Activated naive CD4-positive, alpha-beta T cell treated with anti-CD3 and anti-CD28 coated beads, Interleukin-2, amount 50 U/mL, for 72 hours (primary cell): ENCODE data around the gene NTSR1. TPM values are rescaled to one million over a fixed set of nuclear protein-coding genes. Genes with fewer than 3 reads are reported as not detected.

ENCODE experiments used
- ATAC-seq, 2 donors: fragments of 150-1000 bp; cut with Tn5 transposase; 2 replicates each; pipeline ENCODE4 v1.10.0; 2021; ENCODE audit warnings: mild to moderate bottlenecking in 2 of 2, moderate library complexity in 2 of 2
- DNase-seq, 2 donors: peaks; one replicate each; pipeline ENCODE4 v3.0.0; 2021 to 2022; ENCODE audit warnings: low spot score in 2 of 2
- H3K27ac Mint-ChIP-seq, 2 donors: one replicate each; pipeline ENCODE4 v1.8.0; 2022; ENCODE audit warnings: mild to moderate bottlenecking in 2 of 2, mixed read lengths in 2 of 2
- H3K36me3 Mint-ChIP-seq, 2 donors: one replicate each; pipeline ENCODE4 v1.8.0; 2022; ENCODE audit warnings: mixed read lengths in 2 of 2
- H3K9me3 Mint-ChIP-seq, 2 donors: one replicate each; pipeline ENCODE4 v1.8.0; 2022; ENCODE audit warnings: mixed read lengths in 2 of 2
- total RNA-seq, 2 donors: library from RNA; stranded (reverse); gene quantifications; one replicate each; pipeline ENCODE4 v1.2.3, GENCODE V29; 2022

NTSR1 gene
- total RNA-seq, 2 donors from 2014 or later = not detected

- DNase-seq = no peak
- Mint-ChIP-seq H3K27ac (no peak overlapping the region), H3K36me3 (no peaks in the 10 kb centered on the region), H3K9me3 (peaks cover 0 to 5% of the 10 kb centered on the region in 2 donors)
- ATAC-seq = no peak
These were observed 64.0 kb downstream of the NTSR1 start for GRCh38 chr20:62772619-62772989.

GRCh38 chr20:62772990-62773844 is 64.6 kb downstream of the NTSR1 start:
- no peaks in the 10 kb centered on the region for H3K36me3 Mint-ChIP-seq
- no peak for DNase-seq
- peaks cover 0 to 5% of the 10 kb centered on the region in 2 donors for H3K9me3 Mint-ChIP-seq

DNA sequence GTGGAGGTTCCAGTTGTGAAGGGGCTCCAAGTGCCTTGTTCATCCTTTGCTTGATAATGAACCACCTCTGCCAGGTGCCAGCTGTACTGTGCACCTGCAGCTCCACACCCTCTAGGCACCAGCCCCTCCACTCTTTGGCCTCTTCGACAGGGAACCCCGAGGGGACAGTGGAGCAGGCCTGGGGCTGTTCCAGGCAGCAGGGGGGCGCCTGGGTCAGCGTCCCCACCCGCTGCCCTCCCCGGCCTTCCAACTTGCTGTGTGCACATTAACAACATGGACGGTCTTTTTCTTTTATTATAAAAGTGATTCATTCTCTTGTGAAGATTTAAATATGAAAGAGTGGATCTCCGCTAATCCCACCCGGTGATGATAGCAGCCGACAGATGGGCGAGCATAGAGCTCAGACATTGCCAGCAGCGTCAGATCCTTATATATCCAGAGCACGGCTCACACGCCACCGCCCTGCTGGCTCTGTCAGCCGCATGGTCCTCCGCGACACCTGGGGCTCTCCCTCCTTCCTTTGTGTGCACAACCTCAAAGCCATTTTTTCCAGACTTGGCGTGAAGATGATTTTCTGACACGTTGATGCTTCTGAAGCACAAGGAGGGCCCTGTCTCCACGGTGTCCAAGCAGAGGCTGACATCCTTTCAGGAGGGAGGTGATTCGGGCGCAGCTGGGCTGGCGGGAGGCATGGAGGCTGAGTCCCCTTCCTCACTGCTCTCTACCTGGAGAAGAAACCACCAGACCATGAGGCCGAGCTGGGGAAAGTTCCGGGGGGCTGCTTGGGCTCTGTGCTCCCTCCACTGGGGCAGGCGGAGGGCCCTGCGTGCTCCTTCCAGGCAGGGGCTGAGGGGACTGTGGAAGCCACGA is 65.4 kb downstream of the NTSR1 start:
- DNase-seq (no peak), ATAC-seq (no peak)
- Mint-ChIP-seq H3K36me3 (no peaks in the 10 kb centered on the region), H3K9me3 (peaks cover 0 to 5% of the 10 kb centered on the region in 2 donors), H3K27ac (peak overlapping the region in 1 of 2 donors; percentile 97)

More at GRCh38 chr20:62772990-62773844, 64.6 kb downstream of the NTSR1 start:
- no peak for ATAC-seq
- peak overlapping the region in 1 of 2 donors; percentile 62 for H3K27ac Mint-ChIP-seq

GRCh38 chr20:62774762-62775161 is 66.1 kb downstream of the NTSR1 start:
- Mint-ChIP-seq H3K36me3 (no peaks in the 10 kb centered on the region), H3K27ac (peak overlapping the region; percentile 19 to 97), H3K9me3 (peaks cover 0 to 5% of the 10 kb centered on the region in 2 donors)
- DNase-seq (no peak), ATAC-seq (no peak)

DNA sequence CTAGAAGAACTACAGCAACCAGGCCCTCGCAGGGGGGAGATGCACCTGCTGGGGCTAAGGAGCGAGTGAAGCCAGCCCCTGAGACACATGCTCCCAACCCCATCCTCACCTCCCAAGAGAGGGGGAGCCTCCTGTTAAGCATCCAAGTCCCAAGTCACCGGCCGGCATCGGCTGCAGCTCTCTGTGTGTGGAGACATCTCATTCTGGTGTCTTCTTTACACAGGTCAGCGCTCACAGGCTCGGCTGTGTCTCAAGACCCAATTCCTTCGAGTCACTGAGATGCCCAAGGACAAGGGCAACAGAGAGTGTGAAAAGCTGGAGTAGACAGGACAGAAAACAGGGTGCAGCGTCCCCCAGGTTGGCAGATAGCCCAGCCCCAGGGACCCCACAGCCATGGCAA is 66.6 kb downstream of the NTSR1 start:
- no peak for ATAC-seq
- Mint-ChIP-seq H3K9me3 (peaks cover 0 to 5% of the 10 kb centered on the region in 2 donors), H3K36me3 (no peaks in the 10 kb centered on the region), H3K27ac (peak overlapping the region in 1 of 2 donors; percentile 97)
- DNase-seq = no peak

- Mint-ChIP-seq H3K9me3 (peaks cover 0 to 5% of the 10 kb centered on the region in 2 donors), H3K27ac (peak overlapping the region; percentile 65 to 97), H3K36me3 (no peaks in the 10 kb centered on the region)
- ATAC-seq = no peak
- no peak for DNase-seq
These were observed 67.5 kb downstream of the NTSR1 start for GRCh38 chr20:62776035-62776691.

GRCh38 chr20:62776692-62777527 is 68.3 kb downstream of the NTSR1 start:
- H3K36me3 Mint-ChIP-seq = no peaks in the 10 kb centered on the region
- ATAC-seq = peak; percentile 82 to 85
- peak overlapping the region; percentile 97 to 98 for H3K27ac Mint-ChIP-seq
- H3K9me3 Mint-ChIP-seq = peaks cover 0 to 5% of the 10 kb centered on the region in 2 donors
- peak in 1 of 2 donors; percentile 39 for DNase-seq

- H3K9me3 Mint-ChIP-seq = peaks cover 0 to 5% of the 10 kb centered on the region in 2 donors
- H3K27ac Mint-ChIP-seq = peak overlapping the region; percentile 97 to 98
- DNase-seq (no peak), ATAC-seq (no peak)
- H3K36me3 Mint-ChIP-seq = no peaks in the 10 kb centered on the region
These were observed 68.8 kb downstream of the NTSR1 start for GRCh38 chr20:62777528-62777830.

GRCh38 chr20:62778058-62778457 is 69.4 kb downstream of the NTSR1 start:
- peak overlapping the region in 1 of 2 donors; percentile 84 for H3K27ac Mint-ChIP-seq
- peaks cover 0 to 5% of the 10 kb centered on the region in 2 donors for H3K9me3 Mint-ChIP-seq
- H3K36me3 Mint-ChIP-seq = no peaks in the 10 kb centered on the region
- DNase-seq (no peak), ATAC-seq (no peak)

DNA sequence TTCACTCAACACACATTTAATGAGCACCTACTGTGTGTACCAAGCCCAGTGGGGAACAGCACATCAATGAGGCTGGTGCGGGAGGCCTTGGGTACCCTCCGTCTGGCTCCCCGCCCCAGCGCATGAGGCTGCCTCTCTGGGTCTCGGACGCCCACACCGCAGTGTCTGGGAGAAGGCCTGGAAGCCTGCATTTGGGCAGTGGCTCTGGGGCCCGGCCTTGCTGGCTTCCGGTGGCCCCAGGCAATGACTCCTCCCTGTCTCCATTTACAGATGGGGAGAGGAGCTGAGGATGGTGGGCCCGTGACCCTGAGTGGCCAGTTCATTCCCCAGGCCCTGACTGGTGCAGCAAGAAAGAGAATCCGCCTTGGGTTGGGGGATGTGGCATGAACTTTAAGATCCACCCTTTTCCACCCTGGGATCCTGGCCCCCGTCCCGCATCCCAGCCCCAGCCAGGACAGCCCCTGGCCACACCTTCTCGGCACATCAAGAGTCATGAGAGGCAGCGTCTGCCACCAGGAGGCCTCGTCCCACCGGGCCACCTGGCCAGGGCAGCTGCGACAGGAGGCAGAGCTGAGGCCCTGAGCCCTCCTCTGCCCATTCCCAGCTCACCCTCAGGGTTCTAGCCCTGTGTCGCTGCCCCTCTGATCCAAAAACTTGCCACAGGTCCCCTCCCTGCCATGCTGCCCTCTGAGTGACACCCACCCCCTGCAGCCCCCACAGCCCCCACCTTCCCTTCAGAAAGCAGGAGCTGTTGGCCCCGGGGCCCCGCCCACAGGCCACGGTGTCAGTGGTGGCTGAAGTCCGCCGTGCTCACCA is 70.2 kb downstream of the NTSR1 start:
- Mint-ChIP-seq H3K27ac (peak overlapping the region in 1 of 2 donors; percentile 84), H3K36me3 (no peaks in the 10 kb centered on the region), H3K9me3 (peaks cover 0 to 5% of the 10 kb centered on the region in 2 donors)
- ATAC-seq (no peak), DNase-seq (no peak)

DNA sequence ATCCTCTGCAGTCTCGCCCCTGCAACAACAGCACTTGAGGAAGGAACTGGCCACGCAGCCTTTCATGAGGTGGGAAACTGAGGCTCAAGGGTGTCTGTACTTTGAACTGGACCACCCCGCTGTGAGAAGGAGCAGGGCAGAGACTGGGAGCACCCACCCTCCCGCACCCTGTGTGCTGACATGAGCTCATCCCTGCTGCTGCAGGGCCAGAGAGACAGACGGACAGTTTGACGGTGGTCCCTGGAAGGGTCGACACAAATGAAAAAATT is 70.7 kb downstream of the NTSR1 start:
- ATAC-seq (no peak), DNase-seq (no peak)
- no peaks in the 10 kb centered on the region for H3K36me3 Mint-ChIP-seq
- H3K9me3 Mint-ChIP-seq = peaks cover 0 to 5% of the 10 kb centered on the region in 2 donors
- no peak overlapping the region for H3K27ac Mint-ChIP-seq

GRCh38 chr20:62780204-62780603 is 71.6 kb downstream of the NTSR1 start:
- no peak overlapping the region for H3K27ac Mint-ChIP-seq
- DNase-seq (no peak), ATAC-seq (no peak)
- peaks cover 0 to 5% of the 10 kb centered on the region in 2 donors for H3K9me3 Mint-ChIP-seq
- H3K36me3 Mint-ChIP-seq = no peaks in the 10 kb centered on the region

DNA sequence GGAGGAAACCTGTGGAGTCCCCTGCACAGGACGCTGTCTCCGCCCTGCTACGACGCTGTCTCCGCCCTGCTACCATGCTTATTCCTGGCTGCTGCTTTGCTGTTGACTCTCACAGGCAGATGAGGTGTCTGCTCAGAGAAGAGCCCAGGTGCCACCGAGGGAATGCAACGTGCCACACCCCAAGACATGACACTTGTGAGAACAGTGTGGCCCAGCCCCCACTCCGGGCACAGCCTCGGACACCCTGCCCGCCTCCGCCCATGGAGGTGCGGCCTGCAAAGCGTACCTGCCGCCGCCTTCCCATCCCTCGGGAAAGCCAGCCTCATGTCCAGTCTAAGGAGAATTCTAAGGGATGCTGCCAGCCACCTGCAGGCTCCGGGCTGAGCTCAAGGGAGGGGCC is 72.1 kb downstream of the NTSR1 start:
- no peak for DNase-seq
- ATAC-seq = no peak
- peaks cover 0 to 5% of the 10 kb centered on the region in 2 donors for H3K9me3 Mint-ChIP-seq
- H3K27ac Mint-ChIP-seq = no peak overlapping the region
- H3K36me3 Mint-ChIP-seq = no peaks in the 10 kb centered on the region

- H3K27ac Mint-ChIP-seq = no peak overlapping the region
- no peak for ATAC-seq
- no peak for DNase-seq
- H3K36me3 Mint-ChIP-seq = no peaks in the 10 kb centered on the region
- H3K9me3 Mint-ChIP-seq = no peaks in the 10 kb centered on the region
These were observed 73.7 kb downstream of the NTSR1 start for GRCh38 chr20:62782149-62782892.

- ATAC-seq (no peak), DNase-seq (no peak)
- no peaks in the 10 kb centered on the region for H3K9me3 Mint-ChIP-seq
- H3K27ac Mint-ChIP-seq = no peak overlapping the region
- H3K36me3 Mint-ChIP-seq = no peaks in the 10 kb centered on the region
These were observed 74.2 kb downstream of the NTSR1 start for GRCh38 chr20:62782893-62783278.
